H7 (cell line): ENCODE data around the gene MAN2A2. TPM values are rescaled to one million over a fixed set of nuclear protein-coding genes. Genes with fewer than 3 reads are reported as not detected.
A peak's percentile ranks its signal among the peaks of the same experiment; 100 is the strongest.

ENCODE experiments used
- DNase-seq: peaks from one replicate; pipeline ENCODE4 v3.0.0; 2012
- H3K27me3 ChIP-seq: 2 replicates; pipeline ENCODE4 v1.6.0; 2011; ENCODE audit warnings: mild to moderate bottlenecking, low read length; ENCODE audit not compliant: control insufficient read depth, insufficient read depth
- H3K36me3 ChIP-seq: replicated peaks from 2 replicates; pipeline ENCODE4 v1.5.1; 2011; ENCODE audit warnings: low read length; ENCODE audit not compliant: control insufficient read depth, insufficient read depth
- H3K4me3 ChIP-seq: 2 replicates; pipeline ENCODE4 v1.5.1; 2011; ENCODE audit warnings: low read depth, mild to moderate bottlenecking, control low read depth, low read length, moderate library complexity; ENCODE audit not compliant: insufficient read depth
- total RNA-seq: library from RNA; depleted of rRNA; stranded (reverse); fragments of >200 nt; shearing (Covaris generic); gene quantifications from 2 replicates; pipeline ENCODE4 v1.2.3, GENCODE V29; 2014

Gene MAN2A2
- total RNA-seq, 1 experiment from 2014 or later = 7.4 TPM

- no peak for DNase-seq
- H3K27me3 ChIP-seq = no peaks in the 10 kb centered on the region
- peaks cover 17% of the 10 kb centered on the region for H3K36me3 ChIP-seq
- no peak overlapping the region for H3K4me3 ChIP-seq
Observed at GRCh38 chr15:90876512-90877170, 26.5 kb upstream of the MAN2A2 start.

DNA sequence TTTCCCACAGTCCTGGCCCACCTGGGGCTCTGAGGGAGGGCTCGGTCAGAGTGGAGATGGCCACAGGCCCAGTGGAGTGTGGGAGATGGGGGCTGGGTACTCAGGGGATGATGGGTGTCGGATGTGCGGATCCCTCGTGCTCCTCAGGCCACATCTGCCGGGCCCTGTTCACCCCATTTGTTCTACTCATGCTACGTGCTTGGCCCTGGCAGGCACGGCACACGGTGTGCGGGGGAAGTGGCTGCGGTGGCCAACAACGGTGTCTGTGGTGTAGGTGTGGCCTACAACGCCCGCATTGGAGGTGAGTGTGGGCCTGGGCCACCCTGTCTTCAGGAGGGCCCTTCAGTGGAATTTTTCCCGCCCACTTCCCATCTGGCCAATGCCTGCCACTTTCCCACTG lies 25.8 kb upstream of the MAN2A2 start:
- no peak for DNase-seq
- Histone ChIP-seq H3K27me3 (no peaks in the 10 kb centered on the region), H3K36me3 (peaks cover 17% of the 10 kb centered on the region), H3K4me3 (no peak overlapping the region)

DNA sequence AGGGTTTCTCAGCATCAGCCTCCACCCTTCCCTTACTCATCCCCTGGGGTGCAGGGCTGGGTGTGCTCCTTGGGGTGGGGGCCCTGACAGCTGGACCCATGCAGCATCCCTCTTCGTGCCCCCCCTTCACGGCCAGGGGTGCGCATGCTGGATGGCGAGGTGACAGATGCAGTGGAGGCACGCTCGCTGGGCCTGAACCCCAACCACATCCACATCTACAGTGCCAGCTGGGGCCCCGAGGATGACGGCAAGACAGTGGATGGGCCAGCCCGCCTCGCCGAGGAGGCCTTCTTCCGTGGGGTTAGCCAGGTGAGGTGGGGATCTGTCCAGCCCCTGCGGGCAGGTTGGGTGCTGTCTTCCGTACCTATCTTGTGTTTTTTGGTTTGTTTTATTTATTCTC lies 25.1 kb upstream of the MAN2A2 start:
- H3K27me3 ChIP-seq = no peaks in the 10 kb centered on the region
- DNase-seq = no peak
- H3K4me3 ChIP-seq = no peak overlapping the region
- H3K36me3 ChIP-seq = peaks cover 17% of the 10 kb centered on the region

- no peak for DNase-seq
Observed at GRCh38 chr15:90878660-90879059, 24.4 kb upstream of the MAN2A2 start.

GRCh38 chr15:90879730-90880366 lies 23.3 kb upstream of the MAN2A2 start:
- DNase-seq = no peak
- no peak overlapping the region for H3K4me3 ChIP-seq
- peaks cover 17% of the 10 kb centered on the region for H3K36me3 ChIP-seq
- H3K27me3 ChIP-seq = no peaks in the 10 kb centered on the region

More at GRCh38 chr15:90878660-90879059, 24.4 kb upstream of the MAN2A2 start:
- no peaks in the 10 kb centered on the region for H3K27me3 ChIP-seq
- H3K36me3 ChIP-seq = peaks cover 17% of the 10 kb centered on the region
- H3K4me3 ChIP-seq = no peak overlapping the region

DNA sequence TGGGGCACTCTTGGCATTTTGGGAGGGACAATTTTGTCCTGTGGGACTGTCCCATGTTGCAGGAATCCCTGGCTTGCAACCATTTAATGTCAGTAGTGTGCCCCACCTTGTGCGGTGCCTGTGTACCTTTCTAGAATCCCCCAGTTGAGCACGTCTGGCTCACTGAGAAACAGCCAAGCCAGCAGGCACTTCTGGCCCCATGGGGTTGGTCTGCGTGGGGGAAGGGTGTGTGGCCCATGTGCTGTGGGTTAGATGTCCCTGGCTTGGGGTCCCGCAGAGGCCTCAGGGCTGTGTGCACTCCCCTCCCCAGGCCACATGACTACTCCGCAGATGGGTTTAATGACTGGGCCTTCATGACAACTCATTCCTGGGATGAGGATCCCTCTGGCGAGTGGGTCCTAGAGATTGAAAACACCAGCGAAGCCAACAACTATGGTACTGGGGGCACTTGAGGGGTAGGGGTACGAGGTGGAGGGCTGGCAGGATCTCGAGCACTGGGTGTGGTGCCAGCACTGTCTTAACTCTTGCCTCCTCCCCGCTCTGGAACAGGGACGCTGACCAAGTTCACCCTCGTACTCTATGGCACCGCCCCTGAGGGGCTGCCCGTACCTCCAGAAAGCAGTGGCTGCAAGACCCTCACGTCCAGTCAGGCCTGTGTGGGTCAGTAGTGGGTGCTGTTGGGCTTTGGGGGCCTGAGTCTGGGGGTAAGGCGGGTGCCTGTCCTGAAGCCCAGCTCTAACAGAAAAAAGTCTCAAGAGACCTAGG lies 22.5 kb upstream of the MAN2A2 start:
- DNase-seq = no peak
- peaks cover 17% of the 10 kb centered on the region for H3K36me3 ChIP-seq

DNA sequence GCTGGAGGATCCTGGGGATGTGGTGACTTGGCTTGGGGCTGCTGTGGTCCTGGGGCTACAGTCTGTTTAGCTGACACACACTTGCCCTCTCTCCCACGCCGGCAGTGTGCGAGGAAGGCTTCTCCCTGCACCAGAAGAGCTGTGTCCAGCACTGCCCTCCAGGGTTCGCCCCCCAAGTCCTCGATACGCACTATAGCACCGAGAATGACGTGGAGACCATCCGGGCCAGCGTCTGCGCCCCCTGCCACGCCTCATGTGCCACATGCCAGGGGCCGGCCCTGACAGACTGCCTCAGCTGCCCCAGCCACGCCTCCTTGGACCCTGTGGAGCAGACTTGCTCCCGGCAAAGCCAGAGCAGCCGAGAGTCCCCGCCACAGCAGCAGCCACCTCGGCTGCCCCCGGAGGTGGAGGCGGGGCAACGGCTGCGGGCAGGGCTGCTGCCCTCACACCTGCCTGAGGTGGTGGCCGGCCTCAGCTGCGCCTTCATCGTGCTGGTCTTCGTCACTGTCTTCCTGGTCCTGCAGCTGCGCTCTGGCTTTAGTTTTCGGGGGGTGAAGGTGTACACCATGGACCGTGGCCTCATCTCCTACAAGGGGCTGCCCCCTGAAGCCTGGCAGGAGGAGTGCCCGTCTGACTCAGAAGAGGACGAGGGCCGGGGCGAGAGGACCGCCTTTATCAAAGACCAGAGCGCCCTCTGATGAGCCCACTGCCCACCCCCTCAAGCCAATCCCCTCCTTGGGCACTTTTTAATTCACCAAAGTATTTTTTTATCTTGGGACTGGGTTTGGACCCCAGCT lies 21.7 kb upstream of the MAN2A2 start:
- no peaks in the 10 kb centered on the region for H3K27me3 ChIP-seq
- peak; percentile 68 for DNase-seq
- H3K36me3 ChIP-seq = peaks cover 16% of the 10 kb centered on the region
- no peak overlapping the region for H3K4me3 ChIP-seq

More for the DNA sequence above, 22.5 kb upstream of the MAN2A2 start:
- Histone ChIP-seq H3K27me3 (no peaks in the 10 kb centered on the region), H3K4me3 (no peak overlapping the region)

DNA sequence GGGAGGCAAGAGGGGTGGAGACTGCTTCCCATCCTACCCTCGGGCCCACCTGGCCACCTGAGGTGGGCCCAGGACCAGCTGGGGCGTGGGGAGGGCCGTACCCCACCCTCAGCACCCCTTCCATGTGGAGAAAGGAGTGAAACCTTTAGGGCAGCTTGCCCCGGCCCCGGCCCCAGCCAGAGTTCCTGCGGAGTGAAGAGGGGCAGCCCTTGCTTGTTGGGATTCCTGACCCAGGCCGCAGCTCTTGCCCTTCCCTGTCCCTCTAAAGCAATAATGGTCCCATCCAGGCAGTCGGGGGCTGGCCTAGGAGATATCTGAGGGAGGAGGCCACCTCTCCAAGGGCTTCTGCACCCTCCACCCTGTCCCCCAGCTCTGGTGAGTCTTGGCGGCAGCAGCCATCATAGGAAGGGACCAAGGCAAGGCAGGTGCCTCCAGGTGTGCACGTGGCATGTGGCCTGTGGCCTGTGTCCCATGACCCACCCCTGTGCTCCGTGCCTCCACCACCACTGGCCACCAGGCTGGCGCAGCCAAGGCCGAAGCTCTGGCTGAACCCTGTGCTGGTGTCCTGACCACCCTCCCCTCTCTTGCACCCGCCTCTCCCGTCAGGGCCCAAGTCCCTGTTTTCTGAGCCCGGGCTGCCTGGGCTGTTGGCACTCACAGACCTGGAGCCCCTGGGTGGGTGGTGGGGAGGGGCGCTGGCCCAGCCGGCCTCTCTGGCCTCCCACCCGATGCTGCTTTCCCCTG lies 21.0 kb upstream of the MAN2A2 start:
- DNase-seq = no peak
- Histone ChIP-seq H3K36me3 (peaks cover 10% of the 10 kb centered on the region), H3K27me3 (no peaks in the 10 kb centered on the region), H3K4me3 (no peak overlapping the region)

- DNase-seq = no peak
Observed at GRCh38 chr15:90882781-90883525, 20.1 kb upstream of the MAN2A2 start.

GRCh38 chr15:90883526-90883975 lies 19.6 kb upstream of the MAN2A2 start:
- H3K36me3 ChIP-seq = peaks cover 5% of the 10 kb centered on the region
- no peaks in the 10 kb centered on the region for H3K27me3 ChIP-seq
- peak; percentile 63 for DNase-seq
- no peak overlapping the region for H3K4me3 ChIP-seq

More at GRCh38 chr15:90882781-90883525, 20.1 kb upstream of the MAN2A2 start:
- H3K36me3 ChIP-seq = peaks cover 6% of the 10 kb centered on the region
- H3K27me3 ChIP-seq = no peaks in the 10 kb centered on the region
- no peak overlapping the region for H3K4me3 ChIP-seq

DNA sequence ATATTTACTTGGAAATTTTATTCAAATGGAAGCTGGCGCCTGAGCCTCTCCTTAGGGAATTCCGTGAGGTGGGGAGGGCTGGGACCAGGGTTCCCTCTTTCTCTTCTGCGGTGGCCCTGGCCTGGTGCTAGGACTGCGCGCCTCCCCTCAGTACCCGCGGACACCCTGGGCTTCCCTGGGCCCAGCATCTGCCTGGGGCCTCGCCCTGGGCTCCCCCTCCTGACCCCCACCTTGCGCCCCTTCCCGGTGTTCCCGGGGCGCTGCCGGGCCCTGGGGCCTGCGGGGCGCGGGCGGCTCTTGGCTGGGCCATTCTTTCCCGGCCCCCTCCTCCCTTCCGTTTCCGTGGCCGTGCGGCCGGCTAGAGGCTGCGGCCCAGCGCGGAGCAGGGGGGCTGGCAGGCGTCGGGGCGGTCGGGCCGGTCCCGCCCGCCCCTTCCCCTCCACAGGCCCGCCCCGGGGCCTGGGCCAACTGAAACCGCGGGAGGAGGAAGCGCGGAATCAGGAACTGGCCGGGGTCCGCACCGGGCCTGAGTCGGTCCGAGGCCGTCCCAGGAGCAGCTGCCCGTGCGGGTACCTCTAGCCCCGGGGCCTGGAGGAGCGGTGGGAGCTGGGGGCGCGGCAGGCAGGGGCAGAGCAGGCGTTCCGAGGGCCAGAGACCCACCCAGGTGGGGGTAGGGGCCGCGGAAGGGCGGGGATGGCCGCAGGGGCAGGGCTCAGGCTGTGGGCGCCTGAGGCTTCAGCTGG lies 19.0 kb upstream of the MAN2A2 start, which contains the start of gene FES:
TSS of gene FES (plus strand) at position 529 of the 743 bp plus-strand sequence. CDS start 542 bp downstream, outside the sequence.
- Histone ChIP-seq H3K36me3 (peaks cover 3% of the 10 kb centered on the region; the same call in 1 of the 2 replicates), H3K27me3 (no peaks in the 10 kb centered on the region), H3K4me3 (peak within 1 kb of the TSS; percentile 30)
- peak; percentile 92 for DNase-seq

GRCh38 chr15:90884719-90885431 lies 18.2 kb upstream of the MAN2A2 start:
- no peak for DNase-seq
- Histone ChIP-seq H3K36me3 (peaks cover 3% of the 10 kb centered on the region; the same call in 1 of the 2 replicates), H3K27me3 (no peaks in the 10 kb centered on the region), H3K4me3 (peak overlapping the region; percentile 30; the same call in 1 of the 2 replicates)
